DMS 273 (cell line): ENCODE measurements around the gene KCNK3.

Experiments
- DNase-seq: peaks from one replicate; lab custom pipeline; 2025; ENCODE audit not compliant: unreplicated experiment; lab: John Stamatoyannopoulos, UW

Gene KCNK3

GRCh38 chr2:26687801-26688200 is 4.7 kb upstream of the KCNK3 start:
- DNase-seq = no peak

GRCh38 chr2:26691161-26691560 is 1.4 kb upstream of the KCNK3 start:
- DNase-seq = no peak

- peak; percentile 55 for DNase-seq
Observed at GRCh38 chr2:26691881-26692278, 642 bp upstream of the KCNK3 start.

GRCh38 chr2:26692897-26693849 is 651 bp downstream of the KCNK3 start:
- peak; percentile 82 for DNase-seq

GRCh38 chr2:26694001-26694400 is 1.5 kb downstream of the KCNK3 start:
- no peak for DNase-seq

- DNase-seq = no peak
Observed at GRCh38 chr2:26696351-26696816, 3.9 kb downstream of the KCNK3 start.

GRCh38 chr2:26697425-26697824 is 4.9 kb downstream of the KCNK3 start:
- DNase-seq = no peak

- DNase-seq = no peak
Observed at GRCh38 chr2:26699295-26699694, 6.8 kb downstream of the KCNK3 start.

GRCh38 chr2:26700078-26700477 is 7.6 kb downstream of the KCNK3 start:
- DNase-seq = no peak

GRCh38 chr2:26701596-26701995 is 9.1 kb downstream of the KCNK3 start:
- no peak for DNase-seq

- no peak for DNase-seq
Observed at GRCh38 chr2:26702025-26702424, 9.5 kb downstream of the KCNK3 start.

GRCh38 chr2:26704441-26704977 is 12.0 kb downstream of the KCNK3 start:
- peak; percentile 45 for DNase-seq

- no peak for DNase-seq
Observed at GRCh38 chr2:26705126-26705525, 12.6 kb downstream of the KCNK3 start.

GRCh38 chr2:26706093-26706492 is 13.6 kb downstream of the KCNK3 start:
- DNase-seq = no peak

- DNase-seq = no peak
Observed at GRCh38 chr2:26706616-26707473, 14.3 kb downstream of the KCNK3 start.

GRCh38 chr2:26707747-26708146 is 15.2 kb downstream of the KCNK3 start:
- no peak for DNase-seq

GRCh38 chr2:26708457-26708856 is 15.9 kb downstream of the KCNK3 start:
- no peak for DNase-seq

GRCh38 chr2:26709323-26710110 is 17.0 kb downstream of the KCNK3 start:
- no peak for DNase-seq

- no peak for DNase-seq
Observed at GRCh38 chr2:26710145-26710544, 17.6 kb downstream of the KCNK3 start.

GRCh38 chr2:26710743-26711456 is 18.4 kb downstream of the KCNK3 start:
- DNase-seq = peak; percentile 35
